SK-N-SH (cell line): ENCODE results near the gene FXR1. TPM values are rescaled to one million over a fixed set of nuclear protein-coding genes. Genes with fewer than 3 reads are reported as not detected.

ENCODE experiments used
- CTCF ChIA-PET: fragments of 300-600, 350-600 bp; formaldehyde crosslinking; extraction: SDS; loops from one replicate; lab custom pipeline; 2021; lab: Yijun Ruan, JAX
- POLR2A ChIA-PET: fragments of 350-600 bp; sonication (Branson Sonifier 250); formaldehyde crosslinking; extraction: SDS; loops from one replicate; lab custom pipeline; 2020; ENCODE audit warnings: antibody characterized with exemption, inconsistent platforms; lab: Yijun Ruan, JAX
- DNase-seq: peaks from one replicate; pipeline ENCODE4 v3.0.0; 2012
- H2AFZ ChIP-seq: fragments of 200-600 bp; sonication (generic); 2 replicates; pipeline ENCODE4 v1.8.1; 2016; ENCODE audit warnings: antibody characterized with exemption, mild to moderate bottlenecking, low read depth
- H3F3A ChIP-seq: fragments of 200-600 bp; sonication (generic); replicated peaks from 2 replicates; pipeline ENCODE3; 2016; ENCODE audit warnings: antibody characterized with exemption, mild to moderate bottlenecking; ENCODE audit not compliant: insufficient read depth
- H3K27ac ChIP-seq, 2 experiments: fragments of 200-500 bp in 1 of 2; fragments of 200-600 bp in 1 of 2; sonication (Bioruptor generic) in 1 of 2; sonication (generic), shearing (Covaris generic) in 1 of 2; 2 replicates each; pipeline versions ENCODE4 v1.5.1 to v1.6.1; 2014 to 2016; ENCODE audit warnings: low read depth in 2 of 2, inconsistent platforms in 1 of 2, low read length in 1 of 2, mild to moderate bottlenecking in 1 of 2, mixed read lengths in 1 of 2
- H3K27me3 ChIP-seq: fragments of 200-600 bp; sonication (generic), shearing (Covaris generic); 2 replicates; pipeline ENCODE4 v1.6.1; 2016; ENCODE audit warnings: mixed run types; ENCODE audit not compliant: insufficient read depth
- H3K36me3 ChIP-seq, 2 experiments: fragments of 200-500 bp in 1 of 2; fragments of 200-600 bp in 1 of 2; sonication (Bioruptor generic) in 1 of 2; sonication (generic) in 1 of 2; replicated peaks in 1 of 2; 2 replicates each; pipeline versions ENCODE3 to v1.5.1; 2014 to 2016; ENCODE audit warnings: low read length in 1 of 2, mild to moderate bottlenecking in 1 of 2; ENCODE audit not compliant: insufficient read depth in 2 of 2, control insufficient read depth in 1 of 2
- H3K4me1 ChIP-seq, 2 experiments: fragments of 200-500 bp in 1 of 2; fragments of 200-600 bp in 1 of 2; sonication (Bioruptor generic) in 1 of 2; sonication (generic), shearing (Covaris generic) in 1 of 2; 2 replicates each; pipeline versions ENCODE4 v1.5.1 to v1.6.1; 2014 to 2016; ENCODE audit warnings: low read depth in 1 of 2, low read length in 1 of 2, mixed run types in 1 of 2; ENCODE audit not compliant: insufficient read depth in 2 of 2, control insufficient read depth in 1 of 2
- H3K4me2 ChIP-seq: fragments of 200-600 bp; sonication (generic), shearing (Covaris generic); 2 replicates; pipeline ENCODE4 v1.6.1; 2017; ENCODE audit warnings: mixed run types
- H3K4me3 ChIP-seq, 2 experiments: fragments of 200-500 bp in 1 of 2; fragments of 200-600 bp in 1 of 2; sonication (Bioruptor generic) in 1 of 2; sonication (generic), shearing (Covaris generic) in 1 of 2; 2 replicates each; pipeline versions ENCODE4 v1.5.1 to v1.8.1; 2014 to 2016; ENCODE audit warnings: low read depth in 2 of 2, inconsistent platforms in 1 of 2, low read length in 1 of 2, mild to moderate bottlenecking in 1 of 2, mixed read lengths in 1 of 2, moderate library complexity in 1 of 2
- H3K79me2 ChIP-seq: fragments of 200-600 bp; sonication (generic); 2 replicates; pipeline ENCODE4 v1.8.1; 2017; ENCODE audit warnings: mild to moderate bottlenecking; ENCODE audit not compliant: insufficient read depth
- H3K9ac ChIP-seq: fragments of 200-600 bp; sonication (generic); 2 replicates; pipeline ENCODE4 v1.6.1; 2017; ENCODE audit warnings: mixed run types
- H3K9me2 ChIP-seq: fragments of 200-600 bp; sonication (generic); 2 replicates; pipeline ENCODE4 v1.6.1; 2017; ENCODE audit warnings: mixed run types
- H3K9me3 ChIP-seq: fragments of 200-600 bp; sonication (generic); 2 replicates; pipeline ENCODE4 v1.6.1; 2017; ENCODE audit warnings: mixed run types, mild to moderate bottlenecking, moderate library complexity
- H4K20me1 ChIP-seq: fragments of 200-600 bp; sonication (generic); 2 replicates; pipeline ENCODE4 v1.6.1; 2017; ENCODE audit warnings: mild to moderate bottlenecking, mixed run types; ENCODE audit not compliant: insufficient read depth
- ELF1 ChIP-seq: IDR thresholded peaks from 2 replicates; pipeline ENCODE4 v1.4.0; 2012
- EP300 ChIP-seq, 2 experiments: IDR thresholded peaks; 2 replicates each; pipeline versions ENCODE4 v1.4.0 to v1.6.1; 2012; ENCODE audit warnings: borderline replicate concordance in 1 of 2, low read depth in 1 of 2, low read length in 1 of 2
- FOXM1 ChIP-seq: IDR thresholded peaks from 2 replicates; pipeline ENCODE4 v1.4.0; 2012; ENCODE audit warnings: low read depth, mild to moderate bottlenecking
- MAX ChIP-seq: IDR thresholded peaks from 2 replicates; pipeline ENCODE4 v1.4.0; 2012; ENCODE audit warnings: low read depth
- NFIC ChIP-seq: IDR thresholded peaks from 2 replicates; pipeline ENCODE4 v1.4.0; 2012; ENCODE audit warnings: borderline replicate concordance
- NRF1 ChIP-seq: IDR thresholded peaks from 2 replicates; pipeline ENCODE4 v1.6.1; 2012; ENCODE audit warnings: low read depth, mild to moderate bottlenecking, low read length
- POLR2AphosphoS5 ChIP-seq: IDR thresholded peaks from 2 replicates; pipeline ENCODE4 v1.6.1; 2012; ENCODE audit warnings: low read depth, low read length
- RAD21 ChIP-seq: IDR thresholded peaks from 2 replicates; pipeline ENCODE4 v1.6.1; 2012; ENCODE audit warnings: mild to moderate bottlenecking, low read length
- REST ChIP-seq: IDR thresholded peaks from 2 replicates; pipeline ENCODE4 v1.6.1; 2012; ENCODE audit warnings: mild to moderate bottlenecking, low read depth, low read length, moderate library complexity
- SIN3A ChIP-seq: IDR thresholded peaks from 2 replicates; pipeline ENCODE4 v1.6.1; 2012; ENCODE audit warnings: low read depth, mild to moderate bottlenecking, low read length, moderate library complexity, borderline replicate concordance
- TCF12 ChIP-seq: IDR thresholded peaks from 2 replicates; pipeline ENCODE4 v1.4.0; 2012
- USF2 ChIP-seq: fragments of 150-350 bp; IDR thresholded peaks from 2 replicates; pipeline ENCODE4 v1.6.1; 2017; ENCODE audit warnings: antibody characterized with exemption, low read length, low read depth, borderline replicate concordance
- ZBTB33 ChIP-seq: IDR thresholded peaks from 2 replicates; pipeline ENCODE4 v1.4.0; 2012; ENCODE audit warnings: low read depth, borderline replicate concordance
- WGBS: methylation state at CpG from one replicate; pipeline ENCODE4 v1.1.6; 2017; ENCODE audit warnings: low lambda C conversion rate; 5-methylcytosine and 5-hydroxymethylcytosine counted together
- polyA plus RNA-seq, 3 experiments: library from polyadenylated mRNA; depleted of rRNA; stranded (reverse); fragments of >200 nt; gene quantifications; 2 replicates each; pipeline ENCODE4 v1.2.3, GENCODE V29; 2012

The FXR1 gene
- polyA plus RNA-seq, 1 of the 3 experiments (the other 2 are of a cell fraction), result 114 TPM

- Histone ChIP-seq H3K9me3 (no peaks in the 10 kb centered on the region), H3K9ac (no peak overlapping the region), H3K4me2 (no peak overlapping the region), H3K9me2 (no peaks in the 10 kb centered on the region), H3K27me3 (no peaks in the 10 kb centered on the region), H3F3A (no peaks in the 10 kb centered on the region), H3K4me3 (no peak overlapping the region), H3K4me1 (no peaks in the 10 kb centered on the region), H3K79me2 (peaks cover 74% of the 10 kb centered on the region), H3K36me3 (peaks cover 60 to 75% of the 10 kb centered on the region in 2 experiments), H4K20me1 (peaks cover 11% of the 10 kb centered on the region), H2AFZ (no peak overlapping the region), H3K27ac (no peak overlapping the region)
- 82% methylated on average over 4 of the region's 4 CpGs for WGBS
- no peak for TF ChIP-seq TCF12
- TF ChIP-seq NRF1, result no peak
- TF ChIP-seq SIN3A, result no peak
- TF ChIP-seq ZBTB33, result no peak
- TF ChIP-seq REST, result no peak
- no peak for TF ChIP-seq POLR2AphosphoS5
- no peak for TF ChIP-seq EP300 (IDR thresholded peaks at IDR 0.05; ENCODE audit: borderline replicate concordance in 1 of 2, low read depth in 1 of 2, low read length in 1 of 2)
- no peak for TF ChIP-seq MAX
- TF ChIP-seq USF2, result no peak
- no peak for TF ChIP-seq RAD21
- no peak for TF ChIP-seq ELF1
- TF ChIP-seq FOXM1, result no peak
- no peak for TF ChIP-seq NFIC
- ChIA-PET POLR2A (no interaction called here), CTCF (interaction anchor here (0.7 to 1.3 kb wide), 2 partner anchors 14 to 331 kb away, joined by 3 to 4 read pairs; no protein-coding TSS in a partner anchor)
- DNase-seq, result no peak
Observed at GRCh38 chr3:180947761-180948390, 35.4 kb downstream of the FXR1 start.
